Tibial nerve (tissue), 4 donors: ENCODE data around the gene STRN3.
A peak's percentile ranks its signal among the peaks of the same experiment; 100 is the strongest.
"Not testable (repeated sequence)": the region's sequence is repeated elsewhere in the genome, so short reads cannot be mapped to it uniquely, and the experiment has no call there.

ENCODE experiments used
- EP300 ChIP-seq, 2 donors: sonication (generic); formaldehyde crosslinking; IDR thresholded peaks; one replicate each; pipeline ENCODE4 v1.6.1; 2017; ENCODE audit warnings: antibody characterized with exemption in 2 of 2, mild to moderate bottlenecking in 1 of 2
- POLR2A ChIP-seq, 2 donors: fragments of 450-650 bp; IDR thresholded peaks; one replicate each; pipeline ENCODE4 v1.6.1; 2017; ENCODE audit warnings: antibody characterized with exemption in 2 of 2, mild to moderate bottlenecking in 2 of 2, moderate library complexity in 2 of 2
- TF ChIP-seq, protein P1 (sequence below), 5 experiments: fragments of 200-600 bp in 3 of 5; fragments of 450-650 bp in 2 of 5; sonication (generic) in 3 of 5; IDR thresholded peaks; one replicate each; pipeline ENCODE4 v1.5.1; 2016 to 2019; ENCODE audit warnings: antibody characterized with exemption in 5 of 5, mild to moderate bottlenecking in 3 of 5, moderate library complexity in 2 of 5

DNA sequence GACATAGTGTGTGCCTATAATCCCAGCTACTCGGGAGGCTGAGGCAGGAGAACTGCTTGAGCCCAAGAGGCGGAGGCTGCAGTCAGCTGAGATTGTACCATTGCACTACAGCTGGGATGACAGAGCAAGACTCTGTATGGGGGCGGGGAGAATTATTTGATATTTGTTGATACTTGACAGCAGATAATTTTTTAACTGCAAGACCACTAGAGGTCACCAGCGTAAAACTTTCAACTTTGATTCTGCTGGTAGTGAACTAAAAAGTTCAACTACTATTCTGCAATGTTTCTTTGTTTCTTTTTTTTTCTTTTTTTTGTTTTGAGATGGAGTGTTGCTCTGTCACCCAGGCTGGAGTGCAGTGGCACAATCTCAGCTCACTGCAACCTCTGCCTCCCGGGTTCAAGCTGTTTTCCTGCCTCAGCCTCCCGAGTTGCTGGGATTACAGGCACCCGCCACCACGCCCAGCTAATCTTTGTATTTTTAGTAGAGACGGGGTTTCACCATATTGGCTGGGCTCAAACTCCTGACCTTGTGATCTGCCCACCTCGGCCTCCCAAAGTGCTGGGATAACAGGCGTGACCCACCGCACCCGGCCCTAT lies 46.0 kb downstream of the STRN3 start:
- TF ChIP-seq, protein P1, sequence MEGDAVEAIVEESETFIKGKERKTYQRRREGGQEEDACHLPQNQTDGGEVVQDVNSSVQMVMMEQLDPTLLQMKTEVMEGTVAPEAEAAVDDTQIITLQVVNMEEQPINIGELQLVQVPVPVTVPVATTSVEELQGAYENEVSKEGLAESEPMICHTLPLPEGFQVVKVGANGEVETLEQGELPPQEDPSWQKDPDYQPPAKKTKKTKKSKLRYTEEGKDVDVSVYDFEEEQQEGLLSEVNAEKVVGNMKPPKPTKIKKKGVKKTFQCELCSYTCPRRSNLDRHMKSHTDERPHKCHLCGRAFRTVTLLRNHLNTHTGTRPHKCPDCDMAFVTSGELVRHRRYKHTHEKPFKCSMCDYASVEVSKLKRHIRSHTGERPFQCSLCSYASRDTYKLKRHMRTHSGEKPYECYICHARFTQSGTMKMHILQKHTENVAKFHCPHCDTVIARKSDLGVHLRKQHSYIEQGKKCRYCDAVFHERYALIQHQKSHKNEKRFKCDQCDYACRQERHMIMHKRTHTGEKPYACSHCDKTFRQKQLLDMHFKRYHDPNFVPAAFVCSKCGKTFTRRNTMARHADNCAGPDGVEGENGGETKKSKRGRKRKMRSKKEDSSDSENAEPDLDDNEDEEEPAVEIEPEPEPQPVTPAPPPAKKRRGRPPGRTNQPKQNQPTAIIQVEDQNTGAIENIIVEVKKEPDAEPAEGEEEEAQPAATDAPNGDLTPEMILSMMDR (IDR thresholded peaks at IDR 0.05) = peak; percentile 47 to 57 (median 52)
- not testable (repeated sequence) for TF ChIP-seq EP300, POLR2A (IDR thresholded peaks at IDR 0.05)
